SK-N-SH (cell line): ENCODE measurements around the gene SPDL1.

ENCODE experiments used
- EP300 ChIP-seq, 2 experiments: IDR thresholded peaks; 2 replicates each; pipeline versions ENCODE4 v1.4.0 to v1.6.1; 2012; ENCODE audit warnings: borderline replicate concordance in 1 of 2, low read depth in 1 of 2, low read length in 1 of 2
- GATA2 ChIP-seq: sonication (generic); formaldehyde crosslinking; IDR thresholded peaks from 2 replicates; pipeline ENCODE4 v1.5.0; 2020; ENCODE audit warnings: mild to moderate bottlenecking, missing genetic modification reagents
- MEF2A ChIP-seq: IDR thresholded peaks from 2 replicates; pipeline ENCODE4 v1.4.0; 2012; ENCODE audit warnings: low read depth, borderline replicate concordance
- POLR2AphosphoS5 ChIP-seq: IDR thresholded peaks from 2 replicates; pipeline ENCODE4 v1.6.1; 2012; ENCODE audit warnings: low read depth, low read length
- RAD21 ChIP-seq: IDR thresholded peaks from 2 replicates; pipeline ENCODE4 v1.6.1; 2012; ENCODE audit warnings: mild to moderate bottlenecking, low read length
- TAF1 ChIP-seq: IDR thresholded peaks from 2 replicates; pipeline ENCODE4 v1.6.1; 2012; ENCODE audit warnings: low read depth, mild to moderate bottlenecking, low read length, moderate library complexity, borderline replicate concordance
- USF2 ChIP-seq: fragments of 150-350 bp; IDR thresholded peaks from 2 replicates; pipeline ENCODE4 v1.6.1; 2017; ENCODE audit warnings: antibody characterized with exemption, low read length, low read depth, borderline replicate concordance
- YY1 ChIP-seq: IDR thresholded peaks from 2 replicates; pipeline ENCODE4 v1.4.0; 2012; ENCODE audit warnings: low read depth, mild to moderate bottlenecking
- TF ChIP-seq, protein P1 (sequence below): fragments of 200-600 bp; sonication (generic); IDR thresholded peaks from 2 replicates; pipeline ENCODE4 v1.6.1; 2017; ENCODE audit warnings: antibody characterized with exemption, mild to moderate bottlenecking, moderate library complexity
- TF ChIP-seq, protein P2 (sequence below): IDR thresholded peaks from 2 replicates; pipeline ENCODE4 v1.4.0; 2012; ENCODE audit warnings: low read depth, borderline replicate concordance
- TF ChIP-seq, protein P3 (sequence below): IDR thresholded peaks from 2 replicates; pipeline ENCODE4 v1.4.0; 2012; ENCODE audit warnings: low read depth
- TF ChIP-seq, protein P4 (sequence below): IDR thresholded peaks from 2 replicates; pipeline ENCODE4; 2012

DNA sequence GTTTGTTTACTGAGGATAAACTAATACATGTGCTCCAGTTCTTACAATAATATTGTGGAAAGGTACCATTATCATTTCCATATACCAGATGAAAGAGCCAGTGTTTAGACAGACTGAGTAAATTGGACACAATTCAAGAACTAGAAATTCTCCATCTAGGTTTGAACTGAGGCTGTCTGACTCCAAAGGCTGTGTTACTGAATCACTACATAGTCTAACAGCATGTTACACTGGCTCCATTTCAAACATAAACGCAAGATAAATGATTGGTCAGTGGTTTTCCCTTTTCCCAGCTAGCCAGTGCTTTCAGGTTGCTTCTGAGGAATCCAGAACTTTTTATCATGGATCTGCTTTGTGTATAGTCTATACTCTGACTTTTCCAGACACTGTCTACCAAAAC is 8.1 kb downstream of the SPDL1 start:
- no peak for TF ChIP-seq YY1
- TF ChIP-seq, protein P1, sequence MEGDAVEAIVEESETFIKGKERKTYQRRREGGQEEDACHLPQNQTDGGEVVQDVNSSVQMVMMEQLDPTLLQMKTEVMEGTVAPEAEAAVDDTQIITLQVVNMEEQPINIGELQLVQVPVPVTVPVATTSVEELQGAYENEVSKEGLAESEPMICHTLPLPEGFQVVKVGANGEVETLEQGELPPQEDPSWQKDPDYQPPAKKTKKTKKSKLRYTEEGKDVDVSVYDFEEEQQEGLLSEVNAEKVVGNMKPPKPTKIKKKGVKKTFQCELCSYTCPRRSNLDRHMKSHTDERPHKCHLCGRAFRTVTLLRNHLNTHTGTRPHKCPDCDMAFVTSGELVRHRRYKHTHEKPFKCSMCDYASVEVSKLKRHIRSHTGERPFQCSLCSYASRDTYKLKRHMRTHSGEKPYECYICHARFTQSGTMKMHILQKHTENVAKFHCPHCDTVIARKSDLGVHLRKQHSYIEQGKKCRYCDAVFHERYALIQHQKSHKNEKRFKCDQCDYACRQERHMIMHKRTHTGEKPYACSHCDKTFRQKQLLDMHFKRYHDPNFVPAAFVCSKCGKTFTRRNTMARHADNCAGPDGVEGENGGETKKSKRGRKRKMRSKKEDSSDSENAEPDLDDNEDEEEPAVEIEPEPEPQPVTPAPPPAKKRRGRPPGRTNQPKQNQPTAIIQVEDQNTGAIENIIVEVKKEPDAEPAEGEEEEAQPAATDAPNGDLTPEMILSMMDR: no peak
- TF ChIP-seq, protein P2, sequence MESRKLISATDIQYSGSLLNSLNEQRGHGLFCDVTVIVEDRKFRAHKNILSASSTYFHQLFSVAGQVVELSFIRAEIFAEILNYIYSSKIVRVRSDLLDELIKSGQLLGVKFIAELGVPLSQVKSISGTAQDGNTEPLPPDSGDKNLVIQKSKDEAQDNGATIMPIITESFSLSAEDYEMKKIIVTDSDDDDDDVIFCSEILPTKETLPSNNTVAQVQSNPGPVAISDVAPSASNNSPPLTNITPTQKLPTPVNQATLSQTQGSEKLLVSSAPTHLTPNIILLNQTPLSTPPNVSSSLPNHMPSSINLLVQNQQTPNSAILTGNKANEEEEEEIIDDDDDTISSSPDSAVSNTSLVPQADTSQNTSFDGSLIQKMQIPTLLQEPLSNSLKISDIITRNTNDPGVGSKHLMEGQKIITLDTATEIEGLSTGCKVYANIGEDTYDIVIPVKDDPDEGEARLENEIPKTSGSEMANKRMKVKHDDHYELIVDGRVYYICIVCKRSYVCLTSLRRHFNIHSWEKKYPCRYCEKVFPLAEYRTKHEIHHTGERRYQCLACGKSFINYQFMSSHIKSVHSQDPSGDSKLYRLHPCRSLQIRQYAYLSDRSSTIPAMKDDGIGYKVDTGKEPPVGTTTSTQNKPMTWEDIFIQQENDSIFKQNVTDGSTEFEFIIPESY: no peak
- no peak for TF ChIP-seq USF2
- no peak for TF ChIP-seq RAD21
- TF ChIP-seq POLR2AphosphoS5: no peak
- TF ChIP-seq EP300 (IDR thresholded peaks at IDR 0.05; ENCODE audit: borderline replicate concordance in 1 of 2, low read depth in 1 of 2, low read length in 1 of 2): no peak
- TF ChIP-seq, protein P3, sequence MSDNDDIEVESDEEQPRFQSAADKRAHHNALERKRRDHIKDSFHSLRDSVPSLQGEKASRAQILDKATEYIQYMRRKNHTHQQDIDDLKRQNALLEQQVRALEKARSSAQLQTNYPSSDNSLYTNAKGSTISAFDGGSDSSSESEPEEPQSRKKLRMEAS: no peak
- no peak for TF ChIP-seq MEF2A
- TF ChIP-seq GATA2 (CRISPR knock-in tag): no peak
- TF ChIP-seq TAF1: no peak
- TF ChIP-seq, protein P4, sequence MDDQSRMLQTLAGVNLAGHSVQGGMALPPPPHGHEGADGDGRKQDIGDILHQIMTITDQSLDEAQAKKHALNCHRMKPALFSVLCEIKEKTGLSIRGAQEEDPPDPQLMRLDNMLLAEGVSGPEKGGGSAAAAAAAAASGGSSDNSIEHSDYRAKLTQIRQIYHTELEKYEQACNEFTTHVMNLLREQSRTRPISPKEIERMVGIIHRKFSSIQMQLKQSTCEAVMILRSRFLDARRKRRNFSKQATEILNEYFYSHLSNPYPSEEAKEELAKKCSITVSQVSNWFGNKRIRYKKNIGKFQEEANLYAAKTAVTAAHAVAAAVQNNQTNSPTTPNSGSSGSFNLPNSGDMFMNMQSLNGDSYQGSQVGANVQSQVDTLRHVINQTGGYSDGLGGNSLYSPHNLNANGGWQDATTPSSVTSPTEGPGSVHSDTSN: no peak
